GM23338 (cell line): ENCODE measurements around the gene ANKS1B.

Experiments
- CREB1 ChIP-seq: fragments of 250-450 bp; sonication (Bioruptor Pico); IDR thresholded peaks from 2 replicates; pipeline ENCODE4 v1.5.0; 2020; ENCODE audit warnings: low read depth, mild to moderate bottlenecking, moderate library complexity
- CTCF ChIP-seq, 2 experiments: fragments of 200-600 bp in 1 of 2; sonication (generic) in 1 of 2; conservative IDR thresholded peaks; 2 replicates each; pipeline versions ENCODE4 v1.5.1 to v1.6.1; 2016 to 2017; ENCODE audit warnings: antibody characterized with exemption in 2 of 2, low read depth in 2 of 2, mild to moderate bottlenecking in 2 of 2, moderate library complexity in 1 of 2
- EZH2 ChIP-seq: fragments of 200-600 bp; sonication (generic); IDR thresholded peaks from one replicate; pipeline ENCODE4 v1.8.0; 2017; ENCODE audit warnings: antibody characterized with exemption, mild to moderate bottlenecking, low read depth; ENCODE audit not compliant: unreplicated experiment
- EZH2phosphoT487 ChIP-seq: fragments of 200-600 bp; sonication (generic); IDR thresholded peaks from one replicate; pipeline ENCODE4 v1.8.1; 2018; ENCODE audit warnings: antibody characterized with exemption; ENCODE audit not compliant: unreplicated experiment
- JUNB ChIP-seq: IDR thresholded peaks from one replicate; pipeline ENCODE4 v1.6.1; 2016; ENCODE audit warnings: antibody characterized with exemption; ENCODE audit not compliant: unreplicated experiment
- POLR2AphosphoS5 ChIP-seq: IDR thresholded peaks from 2 replicates; pipeline ENCODE4 v1.6.1; 2016; ENCODE audit warnings: antibody characterized with exemption, low read depth
- ZNF331 ChIP-seq: fragments of 250-450 bp; sonication (Bioruptor Pico); IDR thresholded peaks from 2 replicates; pipeline ENCODE4 v1.5.0; 2020; ENCODE audit warnings: low read depth, mild to moderate bottlenecking, moderate library complexity
- TF ChIP-seq, protein P1 (sequence below): IDR thresholded peaks from one replicate; pipeline ENCODE4 v1.6.1; 2018; ENCODE audit warnings: antibody characterized with exemption; ENCODE audit not compliant: unreplicated experiment

DNA sequence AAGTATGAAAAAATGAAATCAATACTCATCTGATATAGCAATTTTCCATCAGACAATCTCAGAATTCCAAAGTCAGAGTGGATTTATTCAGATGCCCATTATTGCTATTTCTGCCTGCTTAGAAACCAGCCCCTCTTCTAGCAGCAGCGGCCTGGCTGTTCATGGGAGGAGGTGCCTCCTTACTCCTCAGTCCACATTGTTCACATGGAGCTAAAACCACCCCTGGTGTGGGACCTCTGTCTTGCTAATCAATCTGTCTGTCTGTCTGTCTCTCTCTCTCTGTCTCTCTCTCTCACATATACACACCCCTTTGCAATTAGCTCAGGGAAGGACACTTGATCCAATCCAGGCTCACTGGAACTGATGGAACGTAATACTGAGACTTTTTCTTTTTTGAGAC, 1163.5 kb downstream of the ANKS1B start:
- TF ChIP-seq, protein P1, sequence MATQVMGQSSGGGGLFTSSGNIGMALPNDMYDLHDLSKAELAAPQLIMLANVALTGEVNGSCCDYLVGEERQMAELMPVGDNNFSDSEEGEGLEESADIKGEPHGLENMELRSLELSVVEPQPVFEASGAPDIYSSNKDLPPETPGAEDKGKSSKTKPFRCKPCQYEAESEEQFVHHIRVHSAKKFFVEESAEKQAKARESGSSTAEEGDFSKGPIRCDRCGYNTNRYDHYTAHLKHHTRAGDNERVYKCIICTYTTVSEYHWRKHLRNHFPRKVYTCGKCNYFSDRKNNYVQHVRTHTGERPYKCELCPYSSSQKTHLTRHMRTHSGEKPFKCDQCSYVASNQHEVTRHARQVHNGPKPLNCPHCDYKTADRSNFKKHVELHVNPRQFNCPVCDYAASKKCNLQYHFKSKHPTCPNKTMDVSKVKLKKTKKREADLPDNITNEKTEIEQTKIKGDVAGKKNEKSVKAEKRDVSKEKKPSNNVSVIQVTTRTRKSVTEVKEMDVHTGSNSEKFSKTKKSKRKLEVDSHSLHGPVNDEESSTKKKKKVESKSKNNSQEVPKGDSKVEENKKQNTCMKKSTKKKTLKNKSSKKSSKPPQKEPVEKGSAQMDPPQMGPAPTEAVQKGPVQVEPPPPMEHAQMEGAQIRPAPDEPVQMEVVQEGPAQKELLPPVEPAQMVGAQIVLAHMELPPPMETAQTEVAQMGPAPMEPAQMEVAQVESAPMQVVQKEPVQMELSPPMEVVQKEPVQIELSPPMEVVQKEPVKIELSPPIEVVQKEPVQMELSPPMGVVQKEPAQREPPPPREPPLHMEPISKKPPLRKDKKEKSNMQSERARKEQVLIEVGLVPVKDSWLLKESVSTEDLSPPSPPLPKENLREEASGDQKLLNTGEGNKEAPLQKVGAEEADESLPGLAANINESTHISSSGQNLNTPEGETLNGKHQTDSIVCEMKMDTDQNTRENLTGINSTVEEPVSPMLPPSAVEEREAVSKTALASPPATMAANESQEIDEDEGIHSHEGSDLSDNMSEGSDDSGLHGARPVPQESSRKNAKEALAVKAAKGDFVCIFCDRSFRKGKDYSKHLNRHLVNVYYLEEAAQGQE, result no peak
- no peak for TF ChIP-seq CTCF (conservative IDR thresholded peaks at IDR 0.05; ENCODE audit: low read depth in 2 of 2)
- TF ChIP-seq JUNB, result no peak
- TF ChIP-seq POLR2AphosphoS5, result no peak
- TF ChIP-seq EZH2phosphoT487, result no peak
- TF ChIP-seq CREB1, result no peak
- TF ChIP-seq EZH2, result no peak
- no peak for TF ChIP-seq ZNF331
